Epithelial cell of proximal tubule (primary cell): ENCODE results near the gene DBNL. TPM values are rescaled to one million over a fixed set of nuclear protein-coding genes. Genes with fewer than 3 reads are reported as not detected.
A peak's percentile ranks its signal among the peaks of the same experiment; 100 is the strongest.

Experiments
- DNase-seq: peaks from one replicate; pipeline ENCODE4 v3.0.0-alpha.2; 2011; ENCODE audit warnings: low read depth
- H3K4me3 ChIP-seq: 2 replicates; pipeline ENCODE4 v1.5.1; 2011; ENCODE audit warnings: low read depth, mild to moderate bottlenecking, low read length
- CTCF ChIP-seq: conservative IDR thresholded peaks from 2 replicates; pipeline ENCODE4 v1.5.1; 2012; ENCODE audit warnings: low read depth, mild to moderate bottlenecking, low read length
- total RNA-seq: library from RNA; depleted of rRNA; stranded (reverse); fragments of >200 nt; gene quantifications from 2 replicates; pipeline ENCODE4 v1.2.3, GENCODE V29; 2015

Gene DBNL
- total RNA-seq, 1 donor from 2014 or later, result 97.7 TPM

GRCh38 chr7:44077061-44077460 lies 32.6 kb downstream of the DBNL start:
- no peak for DNase-seq
- TF ChIP-seq CTCF, result no peak
- H3K4me3 ChIP-seq, result no peak overlapping the region

GRCh38 chr7:44077681-44078091 lies 33.2 kb downstream of the DBNL start:
- H3K4me3 ChIP-seq, result no peak overlapping the region
- DNase-seq, result no peak
- TF ChIP-seq CTCF, result no peak

GRCh38 chr7:44078521-44078920 lies 34.0 kb downstream of the DBNL start:
- peak; percentile 69 for DNase-seq
- no peak overlapping the region for H3K4me3 ChIP-seq
- no peak for TF ChIP-seq CTCF

- DNase-seq, result no peak
- no peak for TF ChIP-seq CTCF
- no peak overlapping the region for H3K4me3 ChIP-seq
These were observed 35.0 kb downstream of the DBNL start for GRCh38 chr7:44079331-44080021.

- no peak for DNase-seq
- TF ChIP-seq CTCF, result no peak
- H3K4me3 ChIP-seq, result no peak overlapping the region
These were observed 35.6 kb downstream of the DBNL start for GRCh38 chr7:44080118-44080517.

- TF ChIP-seq CTCF, result no peak
- peak overlapping the region; percentile 77 for H3K4me3 ChIP-seq
- DNase-seq, result no peak
These were observed 36.3 kb downstream of the DBNL start for GRCh38 chr7:44080686-44081265.

- H3K4me3 ChIP-seq, result peak overlapping the region; percentile 77
- TF ChIP-seq CTCF, result no peak
- DNase-seq, result no peak
These were observed 36.8 kb downstream of the DBNL start for GRCh38 chr7:44081266-44081748.
